Pancreas (tissue), 10 donors: ENCODE results near the gene ROR1. TPM values are rescaled to one million over a fixed set of nuclear protein-coding genes. Genes with fewer than 3 reads are reported as not detected.

Source experiments
- ATAC-seq, 4 donors: fragments of 200-7000 bp; cut with Tn5 transposase; one replicate each; pipeline versions ENCODE4 v1.8.0 to v1.9.1; 2020; ENCODE audit warnings: mild to moderate bottlenecking in 4 of 4, moderate library complexity in 4 of 4
- DNase-seq, 6 donors: peaks; one replicate each; pipeline ENCODE4 v3.0.0-alpha.2; 2020
- FAIRE-seq: peaks from 2 replicates; lab custom pipeline; 2012; peaks lifted over from hg19 to GRCh38; lab: Jason Lieb, UNC
- H3K27ac ChIP-seq, 4 donors: fragments of 200-600 bp; sonication (generic); 1 replicate in 3 of 4; 2 replicates in 1 of 4; pipeline versions ENCODE4 v1.5.0 to v1.8.0; 2020
- H3K27me3 ChIP-seq, 4 donors: fragments of 200-600 bp; one replicate each; pipeline ENCODE4 v1.8.0; 2021
- H3K36me3 ChIP-seq, 3 donors: fragments of 200-600 bp; sonication (generic) in 1 of 3; one replicate each; pipeline versions ENCODE4 v1.5.0 to v1.8.0; 2020 to 2021
- H3K4me1 ChIP-seq, 3 donors: fragments of 200-600 bp; one replicate each; pipeline ENCODE4 v1.8.0; 2021
- H3K4me3 ChIP-seq, 4 donors: fragments of 200-600 bp; sonication (generic) in 2 of 4; one replicate each; pipeline versions ENCODE4 v1.5.0 to v1.8.0; 2020 to 2021
- H3K9me3 ChIP-seq, 4 donors: fragments of 200-600 bp; one replicate each; pipeline ENCODE4 v1.8.0; 2021
- CTCF ChIP-seq, 4 donors: fragments of 200-600 bp; sonication (generic) in 3 of 4; IDR thresholded peaks; one replicate each; pipeline versions ENCODE4 v1.5.0 to v1.8.0; 2021; ENCODE audit warnings: antibody characterized with exemption in 4 of 4
- WGBS, 2 donors: extraction: QIAGEN DNeasy Blood & Tissue Kit; methylation state at CpG; one replicate each; pipeline ENCODE4 v1.1.7; 2013; 5-methylcytosine and 5-hydroxymethylcytosine counted together
- intact Hi-C, 3 donors: fragments of 100-400 bp; cut with DNase I; formaldehyde crosslinking; loops; one replicate each; pipeline versions ENCODE4 v1.11.1 to v1.14.2; 2022
- polyA plus RNA-seq, 2 donors: library from polyadenylated mRNA; stranded (reverse); fragments of 200-250 nt; gene quantifications; one replicate each; pipeline ENCODE4 v1.2.3, GENCODE V29; 2013
- total RNA-seq, 6 donors: library from RNA; stranded (reverse); fragmentation: NEBNext Ultra II Directional in 4 of 6; extraction: Animal tissue kit (Norgen Biotek cat#: 25700) in 4 of 6; gene quantifications; one replicate each; pipeline versions ENCODE4 v1.2.1 to v1.2.4, GENCODE V29; 2021 to 2023
- donor health status: healthy with polysubstance abuse.
- donor health status: DM: no; HTN: no; CAD: no; lungs with moderate emphysema.
- donor health status: DM: no; HTN: no; CAD: no.
- donor health status: control.
- donor health status: control.
- donor health status: Bipolar disorder and iron deficiency.
- donor health status: DM: yes; HTN: yes; CAD: no.
- donor health status: DM: no; HTN: no; CAD: no.
- donor health status: DM: no; HTN: no; CAD: no.
- donor health status: DM: yes; HTN: yes; CAD: no.

ROR1 gene
- total and polyA plus RNA-seq, 8 donors, result 1.3 to 18.5 (median 7.3) TPM

DNA sequence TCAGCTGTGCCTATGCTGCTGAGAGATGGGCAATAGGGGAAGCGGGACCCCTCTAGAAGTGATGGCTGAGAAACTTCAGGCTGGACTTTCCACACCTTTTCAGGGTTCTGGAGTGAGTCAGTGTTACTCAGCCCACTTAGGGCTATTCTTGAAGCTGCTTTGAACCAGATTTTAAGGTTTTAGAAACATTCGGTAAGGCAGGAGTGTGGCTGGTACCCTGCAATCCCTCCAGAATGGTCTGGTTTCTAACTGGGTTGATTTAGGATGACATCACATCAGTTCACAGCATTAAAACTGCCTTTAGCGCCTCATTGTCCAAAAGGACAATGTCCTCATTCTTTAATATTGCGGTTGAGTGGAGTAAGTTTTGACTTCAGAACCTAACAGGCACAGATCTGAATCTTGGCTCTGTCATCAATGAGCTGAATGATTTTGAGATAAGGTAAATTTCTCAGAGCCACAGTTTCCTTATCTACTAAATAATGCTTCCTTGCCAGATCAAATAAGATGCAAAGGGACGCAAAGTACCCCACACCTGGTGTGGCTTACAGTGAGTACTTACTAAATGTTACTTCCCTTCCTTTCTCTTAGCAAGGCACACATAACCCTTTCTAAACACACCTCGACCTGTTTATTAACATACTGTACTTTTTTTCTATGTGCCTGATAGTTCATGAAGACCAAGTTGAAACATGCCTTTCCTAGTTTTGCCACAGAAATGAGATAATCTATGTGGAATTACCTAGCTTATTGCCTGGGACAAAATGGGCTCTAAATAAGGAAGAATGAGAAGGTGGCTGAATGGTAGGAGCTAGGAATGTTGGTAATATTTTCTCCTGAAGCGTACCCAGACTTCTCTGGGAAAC is 209.8 kb downstream of the ROR1 start:
- Histone ChIP-seq H3K36me3 (no peaks in the 10 kb centered on the region), H3K9me3 (no peaks in the 10 kb centered on the region), H3K27ac (peak overlapping the region in 3 of 4 donors; percentile 35 to 62 (median 45)), H3K4me1 (peaks cover 18 to 41% (median 33%) of the 10 kb centered on the region in 3 donors), H3K27me3 (no peaks in the 10 kb centered on the region), H3K4me3 (no peak overlapping the region)
- FAIRE-seq (no peak), DNase-seq (no peak), ATAC-seq (peak in 3 of 4 donors; percentile 4 to 27 (median 4))
- no peak for TF ChIP-seq CTCF (IDR thresholded peaks at IDR 0.05)
- 48 to 50% methylated on average over 7 of the region's 7 CpGs for WGBS, 2 donors
- intact Hi-C loops, result no loop called here

- Histone ChIP-seq H3K36me3 (no peaks in the 10 kb centered on the region), H3K9me3 (no peaks in the 10 kb centered on the region), H3K4me1 (peaks cover 18 to 40% (median 33%) of the 10 kb centered on the region in 3 donors), H3K27ac (peak overlapping the region in 3 of 4 donors; percentile 5 to 62 (median 45)), H3K27me3 (no peaks in the 10 kb centered on the region), H3K4me3 (no peak overlapping the region)
- DNase-seq (no peak), ATAC-seq (no peak), FAIRE-seq (no peak)
- WGBS, 2 donors, result 65 to 81% methylated on average over 4 of the region's 4 CpGs
- TF ChIP-seq CTCF (IDR thresholded peaks at IDR 0.05), result no peak
- intact Hi-C loops, result no loop called here
Observed at GRCh38 chr1:63984257-63984929, 210.6 kb downstream of the ROR1 start.

DNA sequence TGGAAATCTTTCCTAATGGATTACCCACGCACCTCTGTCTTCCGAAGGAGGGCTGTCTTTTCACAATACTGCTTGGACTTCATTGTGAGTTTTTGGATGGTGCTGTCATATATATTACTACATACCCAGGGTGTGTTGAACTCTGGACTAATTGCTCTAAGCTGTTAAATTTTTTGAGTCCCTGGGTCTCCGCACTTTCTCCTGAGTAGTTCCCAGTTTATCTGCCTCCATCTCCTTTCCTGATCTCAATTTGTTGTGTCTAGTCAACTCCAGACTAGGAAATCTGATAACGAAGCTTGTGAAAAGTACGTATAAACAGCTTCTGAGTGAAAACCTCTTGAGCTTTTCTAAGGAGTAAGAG is 211.1 kb downstream of the ROR1 start:
- ATAC-seq (no peak), FAIRE-seq (no peak)
- intact Hi-C loops, result no loop called here

DNA sequence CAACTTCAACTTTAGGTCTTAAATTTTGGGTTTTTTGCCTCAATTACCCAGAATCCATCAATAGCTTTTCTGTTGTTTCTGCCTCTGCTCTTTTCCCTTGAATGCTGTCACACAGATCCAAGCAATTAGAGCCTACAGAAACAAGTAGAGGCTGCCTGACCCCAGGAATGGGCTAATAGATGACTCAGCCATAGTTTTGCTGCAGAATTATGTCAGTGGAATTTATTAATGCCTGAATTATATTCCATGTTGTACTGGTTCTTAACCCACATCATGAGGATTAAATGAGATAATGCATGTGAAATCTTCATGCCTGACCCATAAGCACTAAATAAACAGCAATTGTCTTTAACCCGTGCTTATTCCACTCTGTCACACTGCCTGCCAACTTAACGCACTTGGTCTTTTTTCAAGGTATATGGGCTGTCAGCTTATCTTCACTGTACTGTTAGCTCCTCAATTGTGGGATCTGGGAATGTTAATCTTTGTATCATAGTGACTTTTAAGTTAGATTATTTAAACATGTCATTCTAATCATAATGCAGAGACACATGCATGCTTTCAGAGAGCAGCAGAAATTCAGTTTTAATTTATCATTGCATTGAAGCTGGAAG is 213.3 kb downstream of the ROR1 start:
- FAIRE-seq, result no peak

More for the DNA sequence above, 211.1 kb downstream of the ROR1 start:
- 91 to 92% methylated on average over 5 of the region's 5 CpGs for WGBS, 2 donors
- Histone ChIP-seq H3K27ac (no peak overlapping the region), H3K9me3 (no peaks in the 10 kb centered on the region), H3K4me1 (peaks cover 18 to 40% (median 33%) of the 10 kb centered on the region in 3 donors), H3K36me3 (no peaks in the 10 kb centered on the region), H3K27me3 (no peaks in the 10 kb centered on the region), H3K4me3 (no peak overlapping the region)
- TF ChIP-seq CTCF (IDR thresholded peaks at IDR 0.05), result no peak
- no peak for DNase-seq

More for the DNA sequence above, 213.3 kb downstream of the ROR1 start:
- H3K9me3 ChIP-seq, result no peaks in the 10 kb centered on the region
- H3K4me3 ChIP-seq, result no peak overlapping the region
- WGBS, 2 donors, result 39 to 49% methylated on average over 2 of the region's 2 CpGs
- H3K36me3 ChIP-seq, result no peaks in the 10 kb centered on the region
- peaks cover 15 to 23% (median 16%) of the 10 kb centered on the region in 3 donors for H3K4me1 ChIP-seq
- no peaks in the 10 kb centered on the region for H3K27me3 ChIP-seq
- intact Hi-C loops, result no loop called here
- DNase-seq (no peak), ATAC-seq (no peak)
- TF ChIP-seq CTCF (IDR thresholded peaks at IDR 0.05), result no peak
- no peak overlapping the region for H3K27ac ChIP-seq
